Subcutaneous adipose tissue (tissue), 4 donors: ENCODE data around the gene PSMC3IP. TPM values are rescaled to one million over a fixed set of nuclear protein-coding genes. Genes with fewer than 3 reads are reported as not detected.

Experiments
- total RNA-seq, 4 donors: library from RNA; depleted of rRNA; stranded (reverse); fragments of >200 nt; gene quantifications; one replicate each; pipeline ENCODE4 v1.1.0, GENCODE V29; 2016
- TF ChIP-seq, protein P1 (sequence below): fragments of 450-650 bp; IDR thresholded peaks from one replicate; pipeline ENCODE4 v1.5.1; 2016; ENCODE audit warnings: low read depth, mild to moderate bottlenecking, control low read depth, antibody characterized with exemption, moderate library complexity

PSMC3IP gene
- total RNA-seq, 4 donors from 2014 or later: 1.1 to 4.0 (median 3.6) TPM

DNA sequence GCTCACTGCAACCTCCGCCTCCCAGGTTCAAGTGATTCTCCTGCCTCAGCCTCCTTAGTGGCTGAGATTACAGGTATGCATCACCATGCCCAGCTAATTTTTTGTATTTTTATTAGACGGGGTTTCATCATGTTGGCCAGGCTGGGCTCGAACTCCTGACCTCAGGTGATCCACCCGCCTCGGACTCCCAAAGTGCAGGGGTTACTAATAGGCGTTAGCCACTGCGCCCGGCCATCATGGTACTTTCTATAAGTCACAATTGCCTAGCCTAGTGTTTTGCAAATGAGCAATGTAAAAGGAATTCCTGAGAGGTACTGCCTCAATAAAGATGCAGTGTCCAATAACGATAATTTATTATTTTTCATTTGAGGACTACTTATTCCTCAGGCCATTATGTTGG is 13.9 kb upstream of the PSMC3IP start:
- TF ChIP-seq, protein P1, sequence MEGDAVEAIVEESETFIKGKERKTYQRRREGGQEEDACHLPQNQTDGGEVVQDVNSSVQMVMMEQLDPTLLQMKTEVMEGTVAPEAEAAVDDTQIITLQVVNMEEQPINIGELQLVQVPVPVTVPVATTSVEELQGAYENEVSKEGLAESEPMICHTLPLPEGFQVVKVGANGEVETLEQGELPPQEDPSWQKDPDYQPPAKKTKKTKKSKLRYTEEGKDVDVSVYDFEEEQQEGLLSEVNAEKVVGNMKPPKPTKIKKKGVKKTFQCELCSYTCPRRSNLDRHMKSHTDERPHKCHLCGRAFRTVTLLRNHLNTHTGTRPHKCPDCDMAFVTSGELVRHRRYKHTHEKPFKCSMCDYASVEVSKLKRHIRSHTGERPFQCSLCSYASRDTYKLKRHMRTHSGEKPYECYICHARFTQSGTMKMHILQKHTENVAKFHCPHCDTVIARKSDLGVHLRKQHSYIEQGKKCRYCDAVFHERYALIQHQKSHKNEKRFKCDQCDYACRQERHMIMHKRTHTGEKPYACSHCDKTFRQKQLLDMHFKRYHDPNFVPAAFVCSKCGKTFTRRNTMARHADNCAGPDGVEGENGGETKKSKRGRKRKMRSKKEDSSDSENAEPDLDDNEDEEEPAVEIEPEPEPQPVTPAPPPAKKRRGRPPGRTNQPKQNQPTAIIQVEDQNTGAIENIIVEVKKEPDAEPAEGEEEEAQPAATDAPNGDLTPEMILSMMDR: no peak

DNA sequence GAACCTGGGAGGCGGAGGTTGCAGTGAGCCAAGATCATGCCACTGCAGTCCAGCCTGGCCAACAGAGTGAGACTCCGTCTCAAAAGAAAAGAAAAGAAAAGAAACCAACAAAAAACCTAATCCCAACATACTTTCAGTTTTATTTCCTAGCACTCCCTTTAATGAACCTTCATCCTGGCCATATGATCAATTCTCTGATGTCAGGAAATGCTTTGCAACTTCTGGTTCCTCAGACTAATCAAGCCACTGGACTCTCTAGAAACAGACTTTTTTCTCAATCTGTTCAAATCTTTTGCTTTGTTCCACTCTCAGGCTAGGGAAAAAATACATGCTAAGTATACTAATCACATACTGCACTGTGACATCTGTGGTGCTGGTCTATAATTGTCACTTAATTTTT is 13.4 kb upstream of the PSMC3IP start:
- TF ChIP-seq, protein P1: no peak

DNA sequence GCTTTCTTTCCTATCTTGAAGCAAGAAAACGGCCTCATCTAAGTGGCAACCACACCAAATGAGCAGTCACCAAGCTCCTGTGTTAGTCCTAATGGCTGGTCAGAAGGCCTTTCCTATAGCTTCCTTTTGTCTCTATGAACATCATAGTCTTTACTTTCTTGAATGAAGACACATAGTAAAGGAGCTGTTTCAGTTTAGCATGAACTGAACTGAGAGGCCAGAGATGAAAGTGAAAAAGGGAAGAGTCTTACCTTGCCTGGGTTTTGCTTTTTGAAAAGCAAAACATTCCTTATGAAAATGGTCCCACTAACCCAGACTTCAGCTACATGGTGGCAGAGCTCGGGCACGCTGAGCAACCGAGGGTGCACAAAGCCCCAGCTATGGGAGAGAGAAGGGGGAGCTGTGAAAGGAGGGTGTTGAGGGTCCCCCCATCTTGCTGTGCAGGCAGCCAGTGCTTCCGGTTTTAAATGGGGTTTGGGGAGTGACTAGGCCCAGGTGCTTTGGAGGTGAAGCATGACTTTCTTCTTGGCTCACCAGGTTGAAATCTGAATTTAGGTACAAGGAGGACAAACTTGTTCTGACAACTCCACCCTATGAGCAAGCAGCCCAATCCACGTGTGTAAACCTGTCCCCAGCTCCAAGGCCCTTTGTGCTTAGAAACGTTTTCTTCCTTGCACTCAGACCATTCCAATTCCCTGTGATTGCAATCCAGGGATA is 9.1 kb upstream of the PSMC3IP start:
- TF ChIP-seq, protein P1: no peak

DNA sequence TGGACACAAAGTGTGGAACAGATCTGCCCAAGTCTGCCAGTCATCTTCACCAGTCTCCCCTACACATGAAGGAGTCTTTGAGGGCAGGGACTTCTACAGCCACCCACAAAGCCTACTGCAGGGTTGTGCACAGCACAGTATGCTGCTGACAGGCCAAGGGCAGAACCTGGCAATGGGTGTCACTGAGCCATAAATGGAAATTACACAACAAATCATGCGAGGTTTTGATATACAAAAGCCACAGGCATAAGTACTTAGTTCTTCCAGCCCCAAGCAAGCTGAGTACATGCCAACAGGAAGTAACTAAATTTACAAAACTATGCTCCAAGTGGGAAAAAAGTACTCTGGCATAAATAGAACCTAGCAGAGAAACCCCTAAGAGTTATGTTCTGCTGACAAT is 7.8 kb upstream of the PSMC3IP start:
- TF ChIP-seq, protein P1: no peak

DNA sequence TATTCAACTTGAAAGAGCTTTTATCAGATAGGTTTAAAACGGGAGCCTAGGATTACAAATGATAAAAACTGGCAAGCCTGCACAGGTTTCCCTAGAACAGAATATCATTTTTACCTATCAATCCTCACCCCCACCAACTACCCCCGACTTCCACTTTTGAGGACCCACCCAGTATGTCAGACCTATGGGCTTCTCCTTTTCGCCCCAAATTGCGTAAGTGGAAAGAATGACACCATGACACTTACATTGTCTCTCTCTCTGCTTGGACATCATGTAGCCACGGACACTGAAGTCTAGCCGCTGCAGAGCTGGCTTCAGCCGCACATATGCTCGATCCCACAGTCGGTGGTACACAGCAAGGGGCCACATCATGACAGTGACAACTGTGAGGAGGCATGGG is 7.4 kb upstream of the PSMC3IP start:
- TF ChIP-seq, protein P1: no peak

DNA sequence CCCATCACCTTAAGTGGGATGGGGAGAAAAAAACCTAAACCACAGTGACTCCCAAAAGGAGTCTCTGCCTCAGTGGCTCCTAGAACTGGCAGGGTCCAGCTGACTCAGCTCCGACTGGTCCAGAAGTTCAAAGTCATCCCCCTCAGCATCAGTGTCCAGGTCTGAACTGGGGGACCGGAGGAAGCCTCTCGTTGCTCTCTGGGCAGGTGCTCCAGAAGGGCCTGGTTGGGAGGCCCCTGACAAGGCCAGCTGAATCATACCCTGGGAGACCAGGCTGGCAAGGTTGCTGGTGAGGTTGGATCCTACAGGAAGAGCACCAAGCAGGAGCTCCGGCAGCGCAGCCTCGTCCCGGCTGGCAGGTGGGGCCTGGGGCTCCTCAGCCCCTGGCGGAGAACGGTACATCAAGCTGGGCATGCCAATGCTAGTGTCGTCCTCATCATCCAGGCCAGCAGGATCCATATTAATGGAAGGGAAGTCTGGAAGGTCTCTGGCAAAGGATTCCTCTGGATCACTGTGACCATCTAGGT is 4.3 kb upstream of the PSMC3IP start:
- TF ChIP-seq, protein P1: no peak

DNA sequence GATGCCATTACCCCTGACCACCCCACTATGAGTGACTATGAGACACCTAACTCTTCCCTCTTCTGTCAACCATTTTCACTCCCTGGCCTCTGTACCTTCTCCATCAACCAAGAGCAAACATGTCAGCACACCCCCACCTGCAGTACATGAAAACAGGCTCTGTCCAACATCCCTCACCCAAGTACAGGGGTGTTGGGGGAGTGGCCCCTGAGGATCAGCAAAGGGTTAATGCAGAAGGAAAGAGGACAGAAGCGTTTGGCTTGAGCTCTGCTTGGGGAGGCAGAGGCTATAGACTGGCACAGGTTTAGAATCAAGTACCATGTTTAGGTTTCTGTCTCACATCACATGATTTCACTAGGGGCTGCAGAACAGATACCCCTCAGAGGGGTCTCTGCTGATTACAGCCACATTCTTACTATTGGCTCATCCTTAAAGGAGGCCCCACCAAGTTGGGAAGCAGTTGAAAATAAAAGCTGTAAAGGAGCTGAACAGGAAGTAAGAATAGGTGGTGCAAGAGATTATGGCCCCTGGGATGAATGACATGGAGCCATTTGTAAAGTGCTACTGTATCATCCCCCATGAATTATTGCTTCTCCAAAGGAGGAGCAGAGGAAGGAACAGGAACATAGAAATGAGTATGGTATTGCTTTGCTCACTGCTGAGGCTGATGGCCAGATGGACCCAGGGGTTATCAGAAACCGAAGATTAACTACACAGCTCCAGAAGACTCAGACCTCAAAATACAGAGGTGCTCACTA is 2.4 kb upstream of the PSMC3IP start:
- TF ChIP-seq, protein P1: no peak
